ENCODE data around the gene TNFAIP8.
"Not testable (repeated sequence)": the region's sequence is repeated elsewhere in the genome, so short reads cannot be mapped to it uniquely, and the experiment has no call there.

The TNFAIP8 gene

GRCh38 chr5:119397518-119398380 lies 41.9 kb downstream of the TNFAIP8 start:
- DNase-seq = no peak

- DNase-seq = no peak
Measured at GRCh38 chr5:119398727-119399466, 43.1 kb downstream of the TNFAIP8 start.

- peak; percentile 63 for DNase-seq
Measured at GRCh38 chr5:119400245-119400644, 44.4 kb downstream of the TNFAIP8 start.

GRCh38 chr5:119402081-119402480 lies 46.3 kb downstream of the TNFAIP8 start:
- peak; percentile 73 for DNase-seq

- no peak for DNase-seq
Measured at GRCh38 chr5:119402555-119402954, 46.7 kb downstream of the TNFAIP8 start.

GRCh38 chr5:119404033-119404432 lies 48.2 kb downstream of the TNFAIP8 start:
- no peak for DNase-seq

GRCh38 chr5:119405419-119405818 lies 49.6 kb downstream of the TNFAIP8 start:
- DNase-seq = no peak

GRCh38 chr5:119406551-119407110 lies 50.8 kb downstream of the TNFAIP8 start:
- no peak for DNase-seq

GRCh38 chr5:119409235-119409815 lies 53.5 kb downstream of the TNFAIP8 start:
- DNase-seq = no peak

- DNase-seq = no peak
Measured at GRCh38 chr5:119410448-119411159, 54.8 kb downstream of the TNFAIP8 start.

GRCh38 chr5:119411361-119412278 lies 55.8 kb downstream of the TNFAIP8 start:
- DNase-seq = peak; percentile 82

- no peak for DNase-seq
Measured at GRCh38 chr5:119412279-119413227, 56.7 kb downstream of the TNFAIP8 start.

GRCh38 chr5:119414124-119414734 lies 58.4 kb downstream of the TNFAIP8 start:
- DNase-seq = not testable (repeated sequence)

GRCh38 chr5:119417891-119418605 lies 62.2 kb downstream of the TNFAIP8 start:
- no peak for DNase-seq

- DNase-seq = no peak
Measured at GRCh38 chr5:119418606-119419100, 62.8 kb downstream of the TNFAIP8 start.

GRCh38 chr5:119420169-119420568 lies 64.3 kb downstream of the TNFAIP8 start:
- peak; percentile 83 for DNase-seq

GRCh38 chr5:119426057-119426456 lies 70.2 kb downstream of the TNFAIP8 start:
- no peak for DNase-seq

- no peak for DNase-seq
Measured at GRCh38 chr5:119427060-119427459, 71.2 kb downstream of the TNFAIP8 start.

GRCh38 chr5:119427596-119427995 lies 71.8 kb downstream of the TNFAIP8 start:
- DNase-seq = not testable (repeated sequence)
